Measurements from ENCODE around the gene MYO7B.

The MYO7B gene

GRCh38 chr2:127643439-127644065, 108.1 kb downstream of the MYO7B start:
- TF ChIP-seq, protein P1, sequence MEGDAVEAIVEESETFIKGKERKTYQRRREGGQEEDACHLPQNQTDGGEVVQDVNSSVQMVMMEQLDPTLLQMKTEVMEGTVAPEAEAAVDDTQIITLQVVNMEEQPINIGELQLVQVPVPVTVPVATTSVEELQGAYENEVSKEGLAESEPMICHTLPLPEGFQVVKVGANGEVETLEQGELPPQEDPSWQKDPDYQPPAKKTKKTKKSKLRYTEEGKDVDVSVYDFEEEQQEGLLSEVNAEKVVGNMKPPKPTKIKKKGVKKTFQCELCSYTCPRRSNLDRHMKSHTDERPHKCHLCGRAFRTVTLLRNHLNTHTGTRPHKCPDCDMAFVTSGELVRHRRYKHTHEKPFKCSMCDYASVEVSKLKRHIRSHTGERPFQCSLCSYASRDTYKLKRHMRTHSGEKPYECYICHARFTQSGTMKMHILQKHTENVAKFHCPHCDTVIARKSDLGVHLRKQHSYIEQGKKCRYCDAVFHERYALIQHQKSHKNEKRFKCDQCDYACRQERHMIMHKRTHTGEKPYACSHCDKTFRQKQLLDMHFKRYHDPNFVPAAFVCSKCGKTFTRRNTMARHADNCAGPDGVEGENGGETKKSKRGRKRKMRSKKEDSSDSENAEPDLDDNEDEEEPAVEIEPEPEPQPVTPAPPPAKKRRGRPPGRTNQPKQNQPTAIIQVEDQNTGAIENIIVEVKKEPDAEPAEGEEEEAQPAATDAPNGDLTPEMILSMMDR (conservative IDR thresholded peaks at IDR 0.05; ENCODE audit: low read depth, low read length): no peak
- DNase-seq (ENCODE audit: low read depth): no peak
- H3K4me3 ChIP-seq (ENCODE audit: low read depth, low read length): no peak overlapping the region

GRCh38 chr2:127644066-127645025, 108.9 kb downstream of the MYO7B start:
- TF ChIP-seq, protein P1 (conservative IDR thresholded peaks at IDR 0.05; ENCODE audit: low read depth, low read length): no peak
- no peak for DNase-seq (ENCODE audit: low read depth)
- no peak overlapping the region for H3K4me3 ChIP-seq (ENCODE audit: low read depth, low read length)

- no peak overlapping the region for H3K4me3 ChIP-seq (ENCODE audit: low read depth, low read length)
- no peak for DNase-seq (ENCODE audit: low read depth)
- TF ChIP-seq, protein P1 (conservative IDR thresholded peaks at IDR 0.05; ENCODE audit: low read depth, low read length): no peak
Measured at GRCh38 chr2:127645026-127645394, 109.5 kb downstream of the MYO7B start.

DNA sequence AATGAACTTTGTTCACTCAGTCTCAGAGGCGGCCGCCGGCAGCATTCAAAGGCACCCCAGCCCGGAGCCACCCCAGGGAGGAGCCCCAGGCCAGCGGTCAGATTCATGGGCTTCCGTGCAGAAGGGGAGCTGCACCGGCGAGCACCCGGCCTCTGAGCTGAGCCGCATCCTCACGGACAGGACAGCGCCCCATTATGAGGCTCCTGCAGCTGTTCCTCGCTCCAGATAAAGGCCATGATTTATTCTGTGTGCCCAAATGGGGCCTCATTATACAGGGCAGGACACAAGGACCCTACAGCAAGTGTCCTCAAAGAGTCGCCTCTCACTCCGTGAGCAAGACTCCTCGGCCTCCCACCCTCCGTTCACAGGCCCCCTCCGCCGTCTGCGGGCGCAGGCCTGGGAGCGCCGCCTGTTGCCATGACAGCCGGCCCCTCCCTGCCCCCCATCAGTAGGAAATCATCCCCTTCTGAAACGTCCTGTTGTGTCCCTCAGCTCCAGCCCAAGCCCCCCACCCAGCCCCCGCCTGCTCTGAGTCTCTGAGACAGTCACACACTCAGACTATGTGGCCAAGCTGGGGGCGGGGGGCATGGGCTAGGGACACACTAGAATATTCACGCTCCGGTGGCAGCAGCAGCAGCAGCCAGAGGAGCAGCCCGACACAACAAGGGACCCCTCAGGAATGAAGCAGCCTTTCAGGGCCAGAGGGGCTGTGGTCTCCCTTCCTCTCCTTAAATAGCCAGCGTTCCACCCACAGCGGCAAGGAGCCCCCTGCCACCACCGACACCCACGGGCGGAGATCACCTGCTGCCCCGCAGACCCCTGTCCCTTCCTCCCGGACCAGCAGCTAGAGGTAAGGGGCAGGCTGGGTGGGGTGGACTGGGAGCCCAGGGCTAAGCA, 110.2 kb downstream of the MYO7B start, which contains the start of gene GPR17:
Gene GPR17 (plus strand): TSS at position 759 of the 897 bp plus-strand sequence. CDS start 4,583 bp downstream, outside the sequence.
- DNase-seq (ENCODE audit: low read depth): no peak
- no peak within 1 kb of the TSS for H3K4me3 ChIP-seq (ENCODE audit: low read depth, low read length)
- TF ChIP-seq, protein P1 (conservative IDR thresholded peaks at IDR 0.05; ENCODE audit: low read depth, low read length): no peak

DNA sequence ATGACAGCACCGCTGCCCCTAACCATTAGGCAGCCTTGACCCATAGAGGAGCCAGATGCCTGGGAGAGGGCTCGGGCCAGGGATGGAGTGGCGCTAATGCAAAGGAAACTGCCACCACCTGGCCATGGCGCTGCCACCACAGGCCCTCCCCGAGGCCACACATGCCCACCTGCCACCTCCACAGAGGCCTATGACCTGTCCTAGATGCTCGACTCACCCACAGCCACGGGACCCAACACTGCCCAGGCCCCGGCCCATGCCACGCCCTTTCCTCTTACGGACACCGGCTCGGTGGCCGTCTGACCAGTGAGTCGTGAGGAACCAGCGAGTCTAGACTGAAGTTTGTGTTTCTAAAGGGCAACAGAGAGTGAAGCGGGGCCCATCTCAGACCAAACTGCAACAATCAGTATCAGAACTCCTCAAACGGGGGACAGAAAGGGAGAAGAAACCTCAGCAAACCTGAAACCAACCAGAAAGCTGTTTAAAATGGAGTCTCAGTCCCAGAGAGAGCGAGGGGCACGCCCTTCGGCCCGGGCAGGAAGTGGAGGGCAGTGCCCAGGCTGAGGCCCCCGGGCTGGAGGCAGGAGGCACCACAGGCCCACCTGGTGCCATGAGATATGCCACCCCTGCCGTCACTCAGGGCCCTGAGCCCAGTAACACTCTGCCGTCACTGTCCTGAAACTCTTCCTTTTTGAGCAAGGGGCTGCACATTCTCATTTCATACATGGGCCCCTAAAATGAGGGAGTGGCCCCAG, 111.2 kb downstream of the MYO7B start:
- DNase-seq (ENCODE audit: low read depth): no peak
- TF ChIP-seq, protein P1 (conservative IDR thresholded peaks at IDR 0.05; ENCODE audit: low read depth, low read length): no peak
- no peak overlapping the region for H3K4me3 ChIP-seq (ENCODE audit: low read depth, low read length)

Measured in choroid plexus epithelial cell (primary cell).